H1 (cell line): ENCODE results near the gene GRIP1. TPM values are rescaled to one million over a fixed set of nuclear protein-coding genes. Genes with fewer than 3 reads are reported as not detected.

ENCODE experiments used
- CBX5 ChIP-seq: fragments of 300-800, 300-1000 bp; sonication (generic); IDR thresholded peaks from 2 replicates; pipeline ENCODE4 v1.7.1; 2016; ENCODE audit warnings: antibody characterized with exemption, low read length, low read depth
- CREB1 ChIP-seq: IDR thresholded peaks from 2 replicates; pipeline ENCODE4 v1.6.1; 2012; ENCODE audit warnings: inconsistent platforms
- RXRA ChIP-seq: IDR thresholded peaks from 2 replicates; pipeline ENCODE4 v1.6.1; 2011; ENCODE audit warnings: low read depth, mild to moderate bottlenecking, low read length, moderate library complexity; ENCODE audit not compliant: insufficient read depth
- polyA plus RNA-seq, 7 experiments: library from polyadenylated mRNA; depleted of rRNA in 3 of 7; stranded (reverse) in 5 of 7; unstranded in 2 of 7; fragments of >200 nt in 5 of 7; fragments of 200-250 nt in 2 of 7; gene quantifications; 1 replicate in 5 of 7; 2 replicates in 1 of 7; 4 replicates in 1 of 7; pipeline versions ENCODE4 v1.2.1 to v1.2.3, GENCODE V29; 2011 to 2013; ENCODE audit warnings: missing spikeins in 2 of 7, mixed read lengths in 2 of 7
- total RNA-seq: library from RNA; stranded (reverse); fragmentation: NEBNext Ultra II Directional; extraction: Animal tissue kit (Norgen Biotek cat#: 25700); gene quantifications from 2 replicates; pipeline ENCODE4 v1.2.1, GENCODE V29; 2021

GRIP1 gene
- total and polyA plus RNA-seq, 2 of the 8 experiments (the other 6 are each of a cell fraction or from before 2014, with no cell fraction given) = 4.5 to 27.3 TPM

DNA sequence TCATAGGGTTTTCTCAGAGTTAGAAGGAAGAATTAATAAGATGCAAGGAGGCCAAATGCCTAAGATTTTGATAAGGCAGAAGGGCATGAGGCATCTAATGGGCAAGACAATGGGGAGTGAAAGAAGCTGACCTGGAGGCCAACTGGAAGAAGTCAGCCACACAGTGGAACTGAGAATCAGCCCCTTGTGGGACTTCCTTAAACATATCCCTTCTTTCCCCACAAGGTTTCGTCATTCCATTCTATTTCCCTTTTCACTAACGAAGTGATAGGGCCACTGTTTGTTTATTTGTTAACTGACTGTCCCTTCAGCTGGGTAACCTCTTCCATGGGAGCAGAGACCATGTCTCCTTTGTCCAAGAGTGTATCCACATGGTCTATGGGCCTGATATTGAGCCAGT is 290.4 kb downstream of the GRIP1 start (continued):
- TF ChIP-seq RXRA = no peak
- no peak for TF ChIP-seq CREB1
- no peak for TF ChIP-seq CBX5
